Fibroblast of peridontal ligament (primary cell): ENCODE measurements around the gene ARHGEF12.

Experiments
- DNase-seq: peaks from one replicate; pipeline ENCODE4 v3.0.0-alpha.2; 2010; ENCODE audit errors: extremely low read depth

The ARHGEF12 gene

GRCh38 chr11:120335908-120336640, at the start of gene ARHGEF12:
TSS of gene ARHGEF12 (plus strand) at chr11:120336413. CDS start at chr11:120337244, 831 bp downstream.
- DNase-seq: peak; percentile 95

GRCh38 chr11:120288021-120288420, 48.2 kb upstream of the ARHGEF12 start:
- DNase-seq: no peak

GRCh38 chr11:120289426-120289825, 46.8 kb upstream of the ARHGEF12 start:
- DNase-seq: no peak

GRCh38 chr11:120290956-120291355, 45.3 kb upstream of the ARHGEF12 start:
- DNase-seq: no peak

GRCh38 chr11:120293038-120293800, 43.0 kb upstream of the ARHGEF12 start:
- no peak for DNase-seq

GRCh38 chr11:120294096-120294495, 42.1 kb upstream of the ARHGEF12 start:
- no peak for DNase-seq

- no peak for DNase-seq
Observed at GRCh38 chr11:120295099-120295498, 41.1 kb upstream of the ARHGEF12 start.

GRCh38 chr11:120296554-120296953, 39.7 kb upstream of the ARHGEF12 start:
- DNase-seq: no peak

GRCh38 chr11:120298461-120298860, 37.8 kb upstream of the ARHGEF12 start:
- no peak for DNase-seq

GRCh38 chr11:120302001-120302805, 34.0 kb upstream of the ARHGEF12 start:
- no peak for DNase-seq

- DNase-seq: peak; percentile 73
Observed at GRCh38 chr11:120303004-120303637, 33.1 kb upstream of the ARHGEF12 start.

GRCh38 chr11:120304526-120304925, 31.7 kb upstream of the ARHGEF12 start:
- no peak for DNase-seq

GRCh38 chr11:120305286-120305685, 30.9 kb upstream of the ARHGEF12 start:
- DNase-seq: no peak

- peak; percentile 91 for DNase-seq
Observed at GRCh38 chr11:120306519-120307242, 29.5 kb upstream of the ARHGEF12 start.

- DNase-seq: no peak
Observed at GRCh38 chr11:120307476-120307875, 28.7 kb upstream of the ARHGEF12 start.

GRCh38 chr11:120308081-120308480, 28.1 kb upstream of the ARHGEF12 start:
- no peak for DNase-seq

GRCh38 chr11:120310870-120311269, 25.3 kb upstream of the ARHGEF12 start:
- DNase-seq: no peak

GRCh38 chr11:120314861-120315260, 21.4 kb upstream of the ARHGEF12 start:
- no peak for DNase-seq

GRCh38 chr11:120316880-120317688, 19.1 kb upstream of the ARHGEF12 start:
- peak; percentile 70 for DNase-seq
